ENCODE results near the gene BARX1.
"Not testable (repeated sequence)": the region's sequence is repeated elsewhere in the genome, so short reads cannot be mapped to it uniquely, and the experiment has no call there.

BARX1 gene, protein sequence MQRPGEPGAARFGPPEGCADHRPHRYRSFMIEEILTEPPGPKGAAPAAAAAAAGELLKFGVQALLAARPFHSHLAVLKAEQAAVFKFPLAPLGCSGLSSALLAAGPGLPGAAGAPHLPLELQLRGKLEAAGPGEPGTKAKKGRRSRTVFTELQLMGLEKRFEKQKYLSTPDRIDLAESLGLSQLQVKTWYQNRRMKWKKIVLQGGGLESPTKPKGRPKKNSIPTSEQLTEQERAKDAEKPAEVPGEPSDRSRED

DNA sequence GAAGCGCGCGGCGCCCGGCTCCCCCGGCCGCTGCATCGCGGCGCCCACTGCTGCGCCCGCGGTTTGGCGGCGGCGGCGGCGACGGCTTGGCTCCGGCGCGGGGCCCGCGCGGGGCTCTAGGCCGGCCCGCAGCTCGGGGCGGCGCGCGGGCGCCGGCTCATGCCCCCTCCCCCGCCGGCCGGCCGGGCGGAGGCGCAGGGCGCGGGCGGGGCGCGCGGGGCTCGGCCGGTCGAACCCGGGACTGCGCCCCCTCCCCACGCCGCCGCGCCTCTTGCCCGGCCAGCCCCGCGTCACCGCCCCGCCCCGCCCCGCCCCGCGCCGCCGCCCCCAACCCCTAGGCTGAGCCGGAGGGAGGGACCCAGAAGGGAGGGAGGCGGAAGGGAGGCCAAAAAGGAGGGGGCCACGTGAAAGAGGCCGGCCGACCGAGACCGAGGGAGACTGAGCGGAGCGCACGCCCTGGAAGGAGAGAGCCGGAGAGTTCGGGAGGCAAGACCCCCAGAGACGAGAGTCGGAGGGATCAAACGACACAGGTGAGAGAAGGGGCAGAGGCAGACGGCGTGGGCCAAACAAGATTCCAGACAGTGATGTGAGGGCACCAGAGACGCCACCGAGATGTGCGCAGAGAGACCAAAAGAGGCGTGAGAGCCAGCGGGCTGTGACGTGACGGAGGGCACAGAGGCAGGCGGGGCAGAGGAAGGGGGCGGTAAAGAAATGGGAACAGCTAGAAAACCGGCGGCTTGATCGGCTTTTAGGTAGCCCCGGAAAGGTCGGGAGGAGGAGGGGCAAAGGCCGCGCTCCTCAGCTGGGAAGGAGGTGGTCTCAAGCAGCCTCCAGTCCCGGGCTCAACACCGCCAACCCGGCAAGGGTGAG lies at the start of gene BARX1:
TSS of gene BARX1 (minus strand) at position 245 of the 870 bp plus-strand sequence. CDS start at position 36, 209 bp downstream.
- no peak for DNase-seq (ENCODE audit: low read depth in 2 of 3, low spot score in 2 of 3)

DNA sequence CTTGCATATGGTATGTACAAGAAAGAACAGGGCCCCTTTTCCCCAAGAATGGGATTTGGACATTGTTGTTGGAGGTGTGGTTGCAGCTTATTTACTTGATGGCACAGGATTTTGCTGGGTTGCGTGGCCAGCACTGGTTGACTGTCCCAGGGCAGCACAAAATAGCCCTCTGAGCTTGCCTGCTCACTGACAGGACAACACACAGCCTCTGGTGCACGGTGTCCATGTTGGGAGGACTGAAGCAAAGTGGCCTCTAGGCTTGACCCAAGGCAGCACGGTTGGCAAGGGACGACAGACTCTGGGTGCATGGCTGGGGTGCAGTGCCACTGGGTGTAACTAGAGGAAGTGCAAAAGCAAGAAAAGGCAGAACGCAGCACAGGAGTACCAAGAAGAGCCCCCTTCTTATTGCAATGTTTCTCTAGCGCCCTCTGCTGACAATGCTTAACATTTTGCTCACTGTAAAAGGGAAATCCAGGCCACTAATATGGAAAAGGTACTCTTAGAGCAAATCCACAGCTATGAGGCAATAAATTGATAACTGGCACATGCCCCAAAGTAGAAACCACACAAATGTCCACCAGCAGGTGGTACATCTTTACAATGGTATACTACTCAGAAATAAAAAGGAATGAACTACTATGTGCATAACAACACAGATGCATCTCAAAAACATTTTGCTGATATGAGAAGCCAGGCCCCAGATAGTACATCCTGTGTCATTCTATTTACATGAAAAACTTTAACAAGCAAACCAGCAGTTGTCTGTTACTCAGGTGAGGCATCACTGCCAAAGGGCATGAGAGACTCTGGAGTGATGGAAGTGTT lies 47.4 kb upstream of the BARX1 start:
- no peak for DNase-seq (ENCODE audit: low read depth in 2 of 3, low spot score in 2 of 3)

DNA sequence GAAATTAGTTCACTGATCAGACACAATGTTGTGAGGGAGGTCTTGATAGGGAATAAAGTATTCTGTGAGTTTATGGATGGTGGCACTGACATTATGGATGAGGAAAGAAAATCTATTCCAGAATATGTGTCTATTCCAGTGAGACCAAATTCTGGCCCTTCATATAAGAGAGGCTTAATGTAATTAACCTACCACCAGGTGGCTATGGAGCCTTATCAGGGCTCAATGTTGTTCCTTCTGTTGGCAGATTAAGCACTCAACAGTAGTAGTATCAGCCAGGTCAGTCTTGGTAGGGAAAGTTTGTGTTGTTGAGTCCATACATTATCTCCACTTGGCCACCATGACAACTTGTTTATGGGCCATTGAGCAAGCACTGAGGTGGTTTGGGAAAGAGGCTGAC lies 41.7 kb upstream of the BARX1 start:
- DNase-seq (ENCODE audit: low read depth in 2 of 3, low spot score in 2 of 3) = no peak

DNA sequence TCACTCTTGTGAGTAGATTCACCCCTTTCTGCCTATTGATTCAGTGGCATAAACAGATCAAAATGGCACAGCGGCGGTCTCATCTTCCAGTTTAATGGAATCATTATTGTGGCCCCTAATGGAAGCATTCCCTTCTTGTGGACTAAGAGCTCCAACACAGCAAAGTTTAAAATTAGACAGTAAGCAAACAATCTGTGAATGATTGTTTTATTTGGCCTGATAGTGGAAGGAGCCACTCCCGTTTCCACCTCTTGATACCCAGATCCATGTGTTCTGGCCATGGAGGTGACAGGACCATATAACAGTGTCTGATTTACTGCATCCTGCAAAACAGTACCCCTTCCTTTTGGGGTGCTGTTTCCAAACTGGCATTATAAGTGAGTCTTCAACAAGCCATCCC lies 41.2 kb upstream of the BARX1 start:
- no peak for DNase-seq (ENCODE audit: low read depth in 2 of 3, low spot score in 2 of 3)

DNA sequence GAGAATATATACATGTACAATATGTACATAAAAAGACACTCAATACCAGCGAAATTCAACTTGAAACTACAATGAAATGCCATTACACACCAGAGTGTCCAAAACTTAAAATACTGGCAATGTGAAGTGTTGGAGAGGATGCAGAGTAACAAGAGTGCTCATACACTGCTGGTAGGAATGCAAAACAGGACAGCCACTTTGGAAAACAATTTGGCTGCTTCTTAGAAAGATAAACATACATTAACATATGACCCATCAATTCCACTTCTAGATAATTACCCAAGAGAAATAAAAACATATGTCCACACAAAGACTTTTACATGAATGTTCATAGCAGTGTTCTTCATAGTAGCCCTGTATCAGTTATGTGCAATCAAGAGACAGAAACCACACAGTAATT lies 39.4 kb upstream of the BARX1 start:
- DNase-seq (ENCODE audit: low read depth in 2 of 3, low spot score in 2 of 3) = no peak

DNA sequence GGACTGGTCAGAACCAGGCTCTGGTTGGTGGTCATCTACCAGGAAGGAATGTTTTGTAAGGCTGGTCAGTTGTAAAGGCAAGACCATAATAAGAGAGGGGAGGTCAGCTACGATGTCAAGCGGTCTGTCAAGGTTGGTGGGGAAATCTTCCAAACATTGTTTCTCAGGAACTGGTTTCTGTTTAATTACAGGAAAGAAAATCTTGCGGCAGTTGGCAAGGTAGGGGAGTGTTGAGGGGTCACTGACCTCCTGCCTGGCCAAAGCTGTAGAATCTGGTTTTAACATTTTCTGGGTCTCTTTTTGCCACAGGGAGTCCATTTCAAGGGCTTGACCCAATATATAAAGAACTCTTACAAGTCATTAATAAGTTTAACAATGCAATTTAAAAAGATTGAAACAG lies 39.0 kb upstream of the BARX1 start:
- DNase-seq (ENCODE audit: low read depth in 2 of 3, low spot score in 2 of 3) = no peak

DNA sequence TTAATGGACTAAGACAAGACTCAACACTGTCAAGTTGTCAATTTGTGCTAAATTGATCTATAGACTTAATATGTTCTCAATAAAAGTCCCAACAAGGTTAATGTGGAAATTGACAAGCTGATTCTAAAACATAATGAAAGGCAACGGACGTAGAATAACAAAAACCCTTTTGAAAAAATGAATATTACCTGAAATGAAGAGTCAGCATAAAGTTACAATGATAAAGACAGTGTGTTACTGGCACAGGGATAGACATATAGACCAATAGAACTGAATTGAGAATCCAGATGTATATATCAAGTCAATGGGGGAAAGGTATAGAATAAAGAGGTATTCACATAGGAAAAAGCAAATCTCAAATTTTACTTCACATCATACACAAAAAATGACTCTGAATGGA lies 37.7 kb upstream of the BARX1 start:
- DNase-seq (ENCODE audit: low read depth in 2 of 3, low spot score in 2 of 3) = no peak

DNA sequence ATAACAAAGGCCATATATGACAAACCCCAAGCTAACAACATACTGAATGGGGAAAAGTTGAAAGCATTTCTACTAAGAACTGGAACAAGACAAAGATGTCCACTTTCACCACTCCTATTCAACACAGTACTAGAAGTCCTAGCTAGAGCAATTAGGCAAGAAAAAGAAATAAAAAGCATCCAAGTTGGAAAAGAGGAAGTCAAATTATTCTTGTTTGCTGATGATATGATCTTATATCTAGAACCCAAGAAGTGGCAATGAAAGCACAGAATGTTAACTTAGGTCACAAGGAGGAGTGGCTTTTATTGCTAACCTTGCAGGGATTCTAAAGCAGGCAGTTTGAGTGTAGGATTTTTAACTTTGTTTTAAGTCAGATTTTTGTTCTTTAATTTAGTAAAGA lies 35.3 kb upstream of the BARX1 start:
- DNase-seq (ENCODE audit: low read depth in 2 of 3, low spot score in 2 of 3) = no peak

DNA sequence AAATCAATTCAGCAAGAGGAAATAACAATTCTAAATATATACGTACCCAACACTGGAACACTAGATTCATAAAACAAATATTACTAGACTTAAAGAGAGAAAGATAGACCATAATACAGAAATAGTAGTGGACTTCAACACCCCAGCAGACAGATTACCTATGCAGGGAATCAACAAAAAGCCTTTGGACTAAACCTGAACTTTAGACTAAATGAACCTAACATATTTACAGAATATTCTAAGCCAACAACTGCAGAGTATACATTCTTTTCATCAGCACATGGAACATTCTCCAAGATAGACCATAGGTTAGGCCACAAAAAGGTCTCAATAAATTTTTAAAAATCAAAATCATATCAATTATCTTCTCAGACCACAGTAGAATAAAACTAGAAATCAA lies 32.9 kb upstream of the BARX1 start:
- DNase-seq (ENCODE audit: low read depth in 2 of 3, low spot score in 2 of 3) = no peak

DNA sequence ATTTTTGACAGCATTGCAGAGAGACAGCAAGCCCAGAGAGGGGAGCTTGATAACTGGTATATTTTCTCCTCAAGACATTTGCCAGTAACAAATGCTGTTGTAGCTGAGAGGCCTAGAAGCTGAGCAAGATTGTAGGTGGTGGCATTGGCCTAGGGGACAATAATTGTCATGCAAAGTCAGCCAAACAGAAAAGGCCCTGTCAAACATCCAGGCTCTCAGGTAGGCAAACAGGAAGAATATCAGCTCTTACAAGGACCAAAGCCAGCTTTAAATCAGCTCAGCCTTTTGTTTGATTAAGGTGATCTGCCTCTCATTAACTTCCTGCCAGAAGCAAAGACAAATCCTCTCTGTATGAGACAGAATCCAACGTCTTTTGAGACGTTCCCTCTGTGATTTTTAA lies 29.7 kb upstream of the BARX1 start:
- DNase-seq (ENCODE audit: low read depth in 2 of 3, low spot score in 2 of 3) = no peak

DNA sequence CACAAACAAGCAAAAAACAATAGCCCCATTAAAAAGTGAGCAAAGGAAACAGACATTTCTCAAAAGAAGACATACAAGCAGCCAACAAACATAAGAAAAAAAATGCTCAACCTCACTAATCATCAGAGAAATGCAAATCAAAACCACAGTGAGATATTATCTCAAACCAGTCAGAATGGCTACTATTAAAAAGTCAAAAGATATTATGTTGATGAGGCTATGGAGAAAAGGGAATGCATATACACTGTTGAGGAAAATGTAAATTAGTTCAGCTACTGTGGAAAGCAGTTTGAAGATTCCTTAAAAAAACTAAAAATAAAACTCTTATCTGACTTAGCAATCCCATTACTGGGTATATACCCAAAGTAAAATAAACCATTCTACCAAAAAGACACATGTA lies 28.7 kb upstream of the BARX1 start:
- DNase-seq (ENCODE audit: low read depth in 2 of 3, low spot score in 2 of 3) = no peak

DNA sequence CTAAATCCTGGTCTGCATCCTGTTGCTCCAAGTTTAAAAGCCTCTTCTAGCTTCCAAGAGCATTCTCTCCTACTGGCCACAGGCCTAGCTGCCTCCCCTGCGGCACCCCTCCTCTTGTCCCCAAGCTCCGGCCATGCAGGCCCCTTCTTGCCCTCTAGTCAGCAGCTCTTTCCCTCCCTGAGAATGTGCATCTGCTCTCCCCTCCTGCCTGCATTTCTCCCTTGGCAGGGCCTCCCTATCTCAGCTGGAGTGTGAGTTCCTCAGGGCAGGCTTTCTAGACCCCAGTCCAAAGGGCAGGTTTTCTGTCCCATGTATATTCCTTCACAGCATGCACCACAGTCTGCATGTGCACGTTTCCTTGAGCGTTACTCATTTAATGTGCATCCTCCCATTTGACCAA lies 24.6 kb upstream of the BARX1 start:
- DNase-seq (ENCODE audit: low read depth in 2 of 3, low spot score in 2 of 3) = no peak

DNA sequence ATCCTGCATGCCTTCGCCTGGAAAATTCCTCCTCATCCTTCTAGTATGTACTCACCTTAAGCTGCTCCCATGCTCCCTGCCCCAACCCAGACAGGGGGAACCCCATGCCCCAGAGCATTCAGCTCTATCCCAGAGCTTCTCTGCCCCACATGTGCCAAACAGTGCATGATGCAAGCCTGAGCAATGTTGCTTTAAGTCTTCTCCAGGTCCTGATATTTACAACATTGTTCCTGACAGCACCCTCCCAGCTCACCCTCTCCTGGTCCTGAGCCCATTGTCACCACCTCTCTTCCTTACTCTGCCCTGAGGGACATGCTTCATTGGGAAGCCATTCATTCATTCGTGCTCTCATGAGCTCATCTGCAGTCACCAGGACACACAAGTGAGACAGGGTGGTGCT lies 23.4 kb upstream of the BARX1 start:
- DNase-seq (ENCODE audit: low read depth in 2 of 3, low spot score in 2 of 3) = no peak

DNA sequence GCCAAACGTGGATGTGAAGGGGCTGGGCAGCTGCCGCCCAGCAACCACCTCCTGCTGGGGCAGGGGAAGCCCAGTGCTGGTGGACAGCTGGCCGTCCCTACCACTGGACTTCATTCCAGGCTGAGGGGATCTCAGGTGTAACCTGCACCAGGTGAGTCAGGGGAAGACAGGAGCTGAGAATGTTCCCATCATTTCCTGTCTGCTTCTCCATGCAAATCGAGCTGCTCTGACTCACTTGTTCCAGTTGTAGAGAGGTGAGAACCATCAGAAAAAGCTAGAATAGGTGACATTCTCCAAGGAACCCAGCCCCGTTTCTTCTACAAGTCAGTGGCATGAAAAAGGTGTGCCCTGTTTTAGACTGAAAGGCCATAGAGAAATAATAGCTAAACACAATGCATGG lies 21.8 kb upstream of the BARX1 start:
- DNase-seq (ENCODE audit: low read depth in 2 of 3, low spot score in 2 of 3) = no peak

DNA sequence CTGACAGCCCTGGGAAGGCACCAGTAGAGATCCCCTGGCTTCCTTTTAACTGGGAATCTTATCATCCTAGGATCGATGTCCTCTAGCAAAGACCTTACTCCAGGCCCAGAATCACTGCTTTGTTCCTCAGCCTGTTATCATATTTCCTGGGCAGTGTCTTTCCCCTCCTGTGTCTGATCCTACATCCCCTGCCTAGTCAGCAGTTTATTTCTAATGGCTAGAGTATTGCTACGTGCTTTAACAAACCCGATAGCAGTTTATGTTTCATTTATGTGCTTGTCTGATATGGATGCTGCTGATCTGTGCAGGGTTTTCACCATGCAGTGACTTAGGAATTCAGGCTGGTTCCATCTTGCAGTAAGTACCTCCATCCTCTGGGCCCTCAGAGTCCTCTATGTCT lies 20.9 kb upstream of the BARX1 start:
- DNase-seq (ENCODE audit: low read depth in 2 of 3, low spot score in 2 of 3) = no peak

DNA sequence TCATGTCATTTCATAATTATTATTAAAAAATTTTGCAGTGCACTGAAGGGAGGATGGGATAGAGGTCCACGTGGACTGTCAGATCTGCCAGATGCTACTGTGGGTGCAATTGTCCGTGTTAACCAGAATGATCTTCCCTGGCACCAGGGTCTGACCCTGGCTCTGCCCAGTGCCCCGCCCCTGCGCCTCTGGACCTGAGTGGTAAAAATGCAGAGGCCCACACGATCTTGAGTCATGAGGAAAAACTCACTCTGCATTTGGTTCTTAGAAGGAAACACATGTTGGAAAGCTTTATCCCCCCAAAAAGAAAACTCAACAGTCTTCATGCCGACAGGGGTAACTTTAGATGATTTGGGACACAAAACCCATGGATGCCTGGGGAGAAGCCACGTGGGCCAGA lies 20.1 kb upstream of the BARX1 start:
- DNase-seq (ENCODE audit: low read depth in 2 of 3, low spot score in 2 of 3) = no peak

DNA sequence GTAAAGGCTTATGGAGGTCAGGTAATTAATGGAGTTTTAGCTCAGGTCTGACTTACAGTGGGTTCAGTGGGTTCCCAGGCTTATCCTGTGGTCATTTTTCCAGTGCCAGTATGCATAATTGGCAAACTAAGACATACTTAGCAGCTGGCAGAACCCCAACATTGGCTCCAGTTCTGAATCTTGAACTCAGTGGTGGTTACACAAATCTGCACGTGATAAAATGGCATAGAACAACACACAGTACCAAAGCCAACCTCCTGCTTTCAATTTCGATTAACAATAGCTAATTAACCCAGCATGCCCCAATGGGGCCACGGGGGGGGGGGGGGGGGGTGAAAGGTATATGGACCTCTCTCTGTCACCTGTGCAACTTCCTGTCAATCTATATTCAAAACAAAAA lies 19.0 kb upstream of the BARX1 start:
- no peak for DNase-seq (ENCODE audit: low read depth in 2 of 3, low spot score in 2 of 3)

DNA sequence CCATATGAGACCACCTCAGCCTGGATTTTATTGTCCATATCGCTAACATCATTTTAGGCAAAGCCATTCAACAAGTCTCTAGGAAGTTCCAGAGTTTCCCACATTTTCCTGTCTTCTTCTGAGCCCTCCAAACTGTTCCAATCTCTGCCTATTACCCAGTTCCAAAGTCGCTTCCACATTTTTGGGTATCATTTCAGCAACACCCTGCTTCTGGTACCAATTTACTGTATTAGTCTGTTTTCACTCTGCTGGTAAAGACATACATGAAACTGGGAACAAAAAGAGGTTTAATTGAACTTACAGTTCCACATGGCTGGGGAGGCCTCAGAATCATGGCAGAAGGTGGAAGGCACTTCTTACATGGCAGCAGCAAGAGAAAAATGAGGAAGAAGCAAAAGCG lies 17.5 kb upstream of the BARX1 start:
- not testable (repeated sequence) for DNase-seq (ENCODE audit: low read depth in 2 of 3, low spot score in 2 of 3)

DNA sequence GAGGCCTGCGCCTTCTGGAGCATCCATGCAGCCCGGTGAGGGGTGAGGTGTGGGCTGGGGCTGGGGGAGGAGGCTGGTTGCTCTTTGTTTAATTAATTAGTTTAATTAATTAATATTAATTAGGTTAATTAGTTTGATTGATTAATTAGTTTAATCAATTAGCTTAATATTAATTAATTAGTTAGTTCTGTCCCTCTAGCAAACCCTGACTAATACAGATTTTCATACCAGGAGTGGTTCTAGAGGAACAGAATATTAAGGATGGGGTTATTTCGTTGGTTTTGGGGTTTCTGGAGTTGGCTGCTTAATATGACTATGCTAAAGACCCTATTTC lies 14.1 kb upstream of the BARX1 start:
- DNase-seq (ENCODE audit: low read depth in 2 of 3, low spot score in 2 of 3) = no peak

DNA sequence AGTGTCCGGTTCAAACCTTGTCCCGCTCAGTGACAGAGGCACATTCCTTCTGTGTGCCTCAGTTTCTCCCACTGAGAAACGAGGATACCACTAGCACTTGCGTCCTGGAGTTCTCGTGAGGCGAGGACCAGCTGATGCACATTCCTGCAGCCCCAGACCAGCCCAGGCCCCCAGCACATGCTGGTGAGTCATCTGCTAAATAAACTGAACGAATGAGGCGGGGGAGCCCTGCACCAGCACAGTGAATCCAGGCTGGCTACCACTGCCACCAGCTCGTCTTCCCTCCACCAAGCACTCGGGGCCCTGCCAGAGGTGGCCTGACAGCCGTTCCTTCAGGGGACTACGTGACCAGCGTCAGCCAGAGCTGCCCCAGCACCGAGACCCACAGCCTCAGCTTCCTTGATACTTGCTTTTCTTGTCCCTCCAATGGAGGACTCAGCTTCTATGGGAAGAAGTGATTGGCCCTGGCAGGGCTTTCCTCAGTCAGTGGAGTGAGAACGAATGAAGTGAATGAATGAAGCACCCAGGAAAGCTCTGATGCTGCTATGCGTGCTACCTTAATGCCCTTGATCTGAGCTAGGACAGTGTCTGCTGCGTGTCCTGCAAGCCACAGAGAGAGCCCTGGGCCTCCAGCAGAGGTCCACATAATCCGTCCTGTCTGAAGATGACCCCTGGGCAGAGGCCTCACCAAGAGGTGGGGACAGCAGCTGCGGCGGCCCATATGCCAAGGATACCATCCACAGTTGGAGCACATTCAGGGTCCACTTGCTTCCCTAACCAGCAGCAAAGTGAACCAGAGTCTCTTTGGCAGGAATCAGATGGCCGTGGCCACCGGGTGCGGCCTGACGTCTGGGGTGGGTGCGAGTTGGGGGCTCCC lies 13.5 kb upstream of the BARX1 start:
- DNase-seq (ENCODE audit: low read depth in 2 of 3, low spot score in 2 of 3) = no peak
